OCI-LY7 (cell line): Measurements from ENCODE around the gene FNDC3B.

Experiments used
- EZH2phosphoT487 ChIP-seq: fragments of 200-600 bp; sonication (generic); IDR thresholded peaks from 2 replicates; pipeline ENCODE4 v1.6.1; 2018; ENCODE audit warnings: low read depth, borderline replicate concordance, mild to moderate bottlenecking, mixed run types, antibody characterized with exemption, low read length, moderate library complexity, mixed read lengths
- TF ChIP-seq, protein P1 (sequence below): fragments of 200-600 bp; sonication (generic); conservative IDR thresholded peaks from 2 replicates; pipeline ENCODE4 v1.5.1; 2014; ENCODE audit warnings: mild to moderate bottlenecking, antibody characterized with exemption, low read length, moderate library complexity, mixed read lengths

- TF ChIP-seq EZH2phosphoT487: no peak
- TF ChIP-seq, protein P1, sequence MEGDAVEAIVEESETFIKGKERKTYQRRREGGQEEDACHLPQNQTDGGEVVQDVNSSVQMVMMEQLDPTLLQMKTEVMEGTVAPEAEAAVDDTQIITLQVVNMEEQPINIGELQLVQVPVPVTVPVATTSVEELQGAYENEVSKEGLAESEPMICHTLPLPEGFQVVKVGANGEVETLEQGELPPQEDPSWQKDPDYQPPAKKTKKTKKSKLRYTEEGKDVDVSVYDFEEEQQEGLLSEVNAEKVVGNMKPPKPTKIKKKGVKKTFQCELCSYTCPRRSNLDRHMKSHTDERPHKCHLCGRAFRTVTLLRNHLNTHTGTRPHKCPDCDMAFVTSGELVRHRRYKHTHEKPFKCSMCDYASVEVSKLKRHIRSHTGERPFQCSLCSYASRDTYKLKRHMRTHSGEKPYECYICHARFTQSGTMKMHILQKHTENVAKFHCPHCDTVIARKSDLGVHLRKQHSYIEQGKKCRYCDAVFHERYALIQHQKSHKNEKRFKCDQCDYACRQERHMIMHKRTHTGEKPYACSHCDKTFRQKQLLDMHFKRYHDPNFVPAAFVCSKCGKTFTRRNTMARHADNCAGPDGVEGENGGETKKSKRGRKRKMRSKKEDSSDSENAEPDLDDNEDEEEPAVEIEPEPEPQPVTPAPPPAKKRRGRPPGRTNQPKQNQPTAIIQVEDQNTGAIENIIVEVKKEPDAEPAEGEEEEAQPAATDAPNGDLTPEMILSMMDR: no peak
These were observed 231.3 kb downstream of the FNDC3B start for GRCh38 chr3:172270557-172271166.
